B cell (primary cell): ENCODE data around the gene PATZ1.

Experiments
- EZH2 ChIP-seq: IDR thresholded peaks from 2 replicates; pipeline ENCODE4 v1.6.1; 2012; ENCODE audit warnings: borderline replicate concordance, low read depth, mild to moderate bottlenecking, moderate library complexity, low read length; ENCODE audit not compliant: insufficient read depth, poor library complexity, severe bottlenecking
- TF ChIP-seq, protein P1 (sequence below): fragments of 200-600 bp; IDR thresholded peaks from one replicate; pipeline ENCODE4 v1.8.0; 2022; ENCODE audit warnings: antibody characterized with exemption, mild to moderate bottlenecking

DNA sequence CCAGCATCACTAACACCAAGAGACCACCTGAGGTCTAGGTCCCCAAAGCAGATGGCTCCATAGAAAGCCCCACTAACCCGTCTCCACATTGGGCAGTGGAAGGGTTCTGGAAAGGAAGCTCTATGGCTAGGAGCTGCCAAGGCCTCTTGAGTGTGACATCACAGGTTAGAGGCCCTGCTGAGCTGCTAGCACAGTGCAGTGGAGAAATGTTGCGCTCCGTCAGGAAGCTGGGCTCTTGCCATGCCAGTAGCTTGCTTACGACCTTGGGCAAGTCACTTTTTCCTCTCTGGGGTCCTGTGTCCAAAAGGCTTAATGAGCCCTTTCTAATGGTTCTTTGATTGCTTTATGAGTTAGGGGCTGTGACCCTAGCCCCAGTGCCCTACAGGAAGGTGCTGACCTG, 64.4 kb downstream of the PATZ1 start:
- TF ChIP-seq, protein P1, sequence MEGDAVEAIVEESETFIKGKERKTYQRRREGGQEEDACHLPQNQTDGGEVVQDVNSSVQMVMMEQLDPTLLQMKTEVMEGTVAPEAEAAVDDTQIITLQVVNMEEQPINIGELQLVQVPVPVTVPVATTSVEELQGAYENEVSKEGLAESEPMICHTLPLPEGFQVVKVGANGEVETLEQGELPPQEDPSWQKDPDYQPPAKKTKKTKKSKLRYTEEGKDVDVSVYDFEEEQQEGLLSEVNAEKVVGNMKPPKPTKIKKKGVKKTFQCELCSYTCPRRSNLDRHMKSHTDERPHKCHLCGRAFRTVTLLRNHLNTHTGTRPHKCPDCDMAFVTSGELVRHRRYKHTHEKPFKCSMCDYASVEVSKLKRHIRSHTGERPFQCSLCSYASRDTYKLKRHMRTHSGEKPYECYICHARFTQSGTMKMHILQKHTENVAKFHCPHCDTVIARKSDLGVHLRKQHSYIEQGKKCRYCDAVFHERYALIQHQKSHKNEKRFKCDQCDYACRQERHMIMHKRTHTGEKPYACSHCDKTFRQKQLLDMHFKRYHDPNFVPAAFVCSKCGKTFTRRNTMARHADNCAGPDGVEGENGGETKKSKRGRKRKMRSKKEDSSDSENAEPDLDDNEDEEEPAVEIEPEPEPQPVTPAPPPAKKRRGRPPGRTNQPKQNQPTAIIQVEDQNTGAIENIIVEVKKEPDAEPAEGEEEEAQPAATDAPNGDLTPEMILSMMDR: no peak
- no peak for TF ChIP-seq EZH2
